Measurements from ENCODE around the gene FNDC11. TPM values are rescaled to one million over a fixed set of nuclear protein-coding genes. Genes with fewer than 3 reads are reported as not detected.
"Not testable (repeated sequence)": the region's sequence is repeated elsewhere in the genome, so short reads cannot be mapped to it uniquely, and the experiment has no call there.

Gene FNDC11
- total RNA-seq, 2 donors from 2014 or later: 0.19 TPM; not detected in 1

GRCh38 chr20:63588641-63589041 lies 34.7 kb downstream of the FNDC11 start:
- intact Hi-C loops (cut with DNase I): loop anchor here in 1 of 2 donors (5.0 kb wide), 1 partner anchor 454 kb away; no protein-coding TSS in a partner anchor
- no peak for DNase-seq (ENCODE audit: low spot score)

GRCh38 chr20:63589261-63590217 lies 35.6 kb downstream of the FNDC11 start:
- intact Hi-C loops (cut with DNase I): loop anchor here in 1 of 2 donors (2.0 to 5.0 kb wide), 2 partner anchors 453 to 471 kb away; no protein-coding TSS in a partner anchor
- DNase-seq (ENCODE audit: low spot score): no peak

- DNase-seq (ENCODE audit: low spot score): no peak
- intact Hi-C loops (cut with DNase I): loop anchor here in 1 of 2 donors (2.0 kb wide), 1 partner anchor 472 kb away; no protein-coding TSS in a partner anchor
Measured at GRCh38 chr20:63590218-63591146, 36.5 kb downstream of the FNDC11 start.

- intact Hi-C loops (cut with DNase I): loop anchor here in 1 of 2 donors (2.0 kb wide), 1 partner anchor 472 kb away; no protein-coding TSS in a partner anchor
- DNase-seq (ENCODE audit: low spot score): no peak
Measured at GRCh38 chr20:63591147-63591533, 37.2 kb downstream of the FNDC11 start.

- intact Hi-C loops (cut with DNase I): loop anchor here in 1 of 2 donors (2.0 kb wide), 1 partner anchor 473 kb away; no protein-coding TSS in a partner anchor
- DNase-seq (ENCODE audit: low spot score): no peak
Measured at GRCh38 chr20:63591786-63592355, 37.9 kb downstream of the FNDC11 start.

GRCh38 chr20:63592661-63593060 lies 38.7 kb downstream of the FNDC11 start:
- DNase-seq (ENCODE audit: low spot score): no peak
- intact Hi-C loops (cut with DNase I): no loop called here

GRCh38 chr20:63594043-63594561 lies 40.1 kb downstream of the FNDC11 start:
- no peak for DNase-seq (ENCODE audit: low spot score)
- intact Hi-C loops (cut with DNase I): no loop called here

GRCh38 chr20:63595416-63596127 lies 41.6 kb downstream of the FNDC11 start:
- no peak for DNase-seq (ENCODE audit: low spot score)
- intact Hi-C loops (cut with DNase I): no loop called here

GRCh38 chr20:63596423-63596822 lies 42.5 kb downstream of the FNDC11 start:
- DNase-seq (ENCODE audit: low spot score): no peak

GRCh38 chr20:63597651-63598478 lies 43.9 kb downstream of the FNDC11 start:
- intact Hi-C loops (cut with DNase I): no loop called here

More at GRCh38 chr20:63596423-63596822, 42.5 kb downstream of the FNDC11 start:
- intact Hi-C loops (cut with DNase I): no loop called here

GRCh38 chr20:63598479-63599395 lies 44.8 kb downstream of the FNDC11 start:
- intact Hi-C loops (cut with DNase I): no loop called here
- peak; percentile 78 for DNase-seq (ENCODE audit: low spot score)

More at GRCh38 chr20:63597651-63598478, 43.9 kb downstream of the FNDC11 start:
- no peak for DNase-seq (ENCODE audit: low spot score)

GRCh38 chr20:63599396-63600050 lies 45.6 kb downstream of the FNDC11 start:
- intact Hi-C loops (cut with DNase I): no loop called here
- no peak for DNase-seq (ENCODE audit: low spot score)

GRCh38 chr20:63601679-63602078 lies 47.7 kb downstream of the FNDC11 start:
- DNase-seq (ENCODE audit: low spot score); intact Hi-C loops (cut with DNase I): not testable (repeated sequence)

- intact Hi-C loops (cut with DNase I): no loop called here
Measured at GRCh38 chr20:63602321-63602720, 48.4 kb downstream of the FNDC11 start.

More at GRCh38 chr20:63602321-63602720, 48.4 kb downstream of the FNDC11 start:
- DNase-seq (ENCODE audit: low spot score): no peak

All from posterior vena cava (tissue), 2 donors.